GM12878 (cell line): ENCODE measurements around the gene CEP83. TPM values are rescaled to one million over a fixed set of nuclear protein-coding genes. Genes with fewer than 3 reads are reported as not detected.

Source experiments
- ATAC-seq: fragments of 200-7000 bp; cut with Tn5 transposase; 3 replicates; pipeline ENCODE4 v1.9.1; 2020; ENCODE audit warnings: mild to moderate bottlenecking, moderate library complexity
- BruUV-seq: library from RNA; stranded (reverse); fragments of 400-500 nt; replicated peaks from 2 replicates; lab custom pipeline; 2021; lab: Mats Ljungman, UMichigan
- CTCF ChIA-PET: fragments of 300-600 bp; sonication (Branson Sonifier 250); formaldehyde crosslinking; extraction: SDS; loops from one replicate; lab custom pipeline; 2021; ENCODE audit warnings: inconsistent platforms; lab: Yijun Ruan, JAX
- POLR2A ChIA-PET: fragments of 350-600 bp; formaldehyde crosslinking; extraction: SDS; loops from one replicate; lab custom pipeline; 2021; ENCODE audit warnings: inconsistent platforms; lab: Charles Lee
- RAD21 ChIA-PET: fragments of 300-600 bp; sonication (Branson Sonifier 250); formaldehyde crosslinking; loops from one replicate; lab custom pipeline; 2023; ENCODE audit warnings: antibody characterized with exemption; ENCODE audit not compliant: unreplicated experiment; lab: Charles Lee
- SMC1A ChIA-PET: fragments of 300-600 bp; sonication (Branson Sonifier 250); formaldehyde crosslinking; loops from one replicate; lab custom pipeline; 2023; ENCODE audit not compliant: unreplicated experiment, uncharacterized antibody; lab: Charles Lee
- DNase-seq: peaks from one replicate; pipeline ENCODE4 v3.0.0-alpha.2; 2011; ENCODE audit warnings: low read depth, low spot score
- FAIRE-seq: peaks from 3 replicates; lab custom pipeline; 2011; peaks lifted over from hg19 to GRCh38; lab: Jason Lieb, UNC
- H2AFZ ChIP-seq: 2 replicates; pipeline ENCODE4 v1.6.0; 2011; ENCODE audit warnings: low read depth, low read length, control low read depth; ENCODE audit not compliant: control insufficient read depth
- H3K27ac ChIP-seq: 2 replicates; pipeline ENCODE4 v1.5.1; 2011; ENCODE audit warnings: control low read depth; ENCODE audit not compliant: control insufficient read depth, insufficient read depth
- H3K27me3 ChIP-seq, 2 experiments: replicated peaks in 1 of 2; 2 replicates each; pipeline versions ENCODE4 v1.6.0 to v1.6.1; 2011; ENCODE audit warnings: low read length in 1 of 2; ENCODE audit not compliant: control insufficient read depth in 2 of 2, insufficient read depth in 2 of 2
- H3K36me3 ChIP-seq, 2 experiments: 2 replicates each; pipeline ENCODE4 v1.5.1; 2011; ENCODE audit warnings: low read length in 1 of 2; ENCODE audit not compliant: control insufficient read depth in 2 of 2, insufficient read depth in 2 of 2
- H3K4me1 ChIP-seq: 2 replicates; pipeline ENCODE4 v1.6.1; 2011; ENCODE audit warnings: mild to moderate bottlenecking, low read length, moderate library complexity, mixed read lengths; ENCODE audit not compliant: control insufficient read depth, insufficient read depth
- H3K4me2 ChIP-seq: 2 replicates; pipeline ENCODE4 v1.6.0; 2011; ENCODE audit warnings: control low read depth; ENCODE audit not compliant: control insufficient read depth, insufficient read depth
- H3K4me3 ChIP-seq: fragments of 200-600 bp; sonication (generic); 2 replicates; pipeline ENCODE4 v1.5.1; 2016
- H3K79me2 ChIP-seq: 2 replicates; pipeline ENCODE4 v1.6.0; 2011; ENCODE audit warnings: low read length; ENCODE audit not compliant: control insufficient read depth, insufficient read depth
- H3K9ac ChIP-seq: 2 replicates; pipeline ENCODE4 v1.8.0; 2011; ENCODE audit warnings: low read length, control low read depth, mixed read lengths; ENCODE audit not compliant: control insufficient read depth, insufficient read depth
- H3K9me3 ChIP-seq: replicated peaks from 3 replicates; pipeline ENCODE4 v1.5.1; 2011; ENCODE audit warnings: mild to moderate bottlenecking, low read length; ENCODE audit not compliant: control insufficient read depth, insufficient read depth
- H4K20me1 ChIP-seq: 2 replicates; pipeline ENCODE4 v1.6.0; 2011; ENCODE audit not compliant: control insufficient read depth, insufficient read depth
- BRCA1 ChIP-seq: IDR thresholded peaks from 2 replicates; pipeline ENCODE4 v1.6.1; 2011; ENCODE audit warnings: low read depth, low read length, improper control_type of control experiment
- CBX3 ChIP-seq: fragments of 200-600 bp; sonication (generic); IDR thresholded peaks from 2 replicates; pipeline ENCODE4 v1.6.1; 2016; ENCODE audit warnings: low read depth, borderline replicate concordance
- FOS ChIP-seq: IDR thresholded peaks from 3 replicates; pipeline ENCODE4 v1.6.1; 2011; ENCODE audit warnings: borderline replicate concordance; ENCODE audit not compliant: insufficient read length; ENCODE audit errors: extremely low read depth
- IKZF2 ChIP-seq, 2 experiments: fragments of 450-650 bp; IDR thresholded peaks; 2 replicates each; pipeline ENCODE4 v1.6.1; 2017; ENCODE audit warnings: mild to moderate bottlenecking in 2 of 2, moderate library complexity in 2 of 2
- MEF2A ChIP-seq: IDR thresholded peaks from 2 replicates; pipeline ENCODE4 v1.6.1; 2011; ENCODE audit warnings: low read depth, mild to moderate bottlenecking, low read length, moderate library complexity; ENCODE audit not compliant: insufficient read depth
- MEF2B ChIP-seq: fragments of 450-650 bp; IDR thresholded peaks from 2 replicates; pipeline ENCODE4 v1.6.1; 2018; ENCODE audit warnings: mild to moderate bottlenecking, moderate library complexity; ENCODE audit not compliant: partially characterized antibody, poor library complexity, severe bottlenecking
- NBN ChIP-seq: fragments of 450-650 bp; IDR thresholded peaks from 2 replicates; pipeline ENCODE4 v1.6.1; 2016
- PAX8 ChIP-seq: fragments of 450-650 bp; IDR thresholded peaks from 2 replicates; pipeline ENCODE4 v1.6.1; 2017; ENCODE audit warnings: mild to moderate bottlenecking, moderate library complexity
- RUNX3 ChIP-seq: IDR thresholded peaks from 2 replicates; pipeline ENCODE4 v1.6.1; 2012; ENCODE audit warnings: low read length, inconsistent platforms
- WGBS: methylation state at CpG from one replicate; pipeline ENCODE4 v1.1.6; 2016; ENCODE audit warnings: low lambda C conversion rate; ENCODE audit not compliant: insufficient replicate concordance, insufficient coverage; ENCODE audit errors: missing lambda C conversion rate; 5-methylcytosine and 5-hydroxymethylcytosine counted together
- in situ Hi-C: fragments of 300-500 bp; cut with MboI; formaldehyde crosslinking; loops from 9 replicates; pipeline ENCODE4 v1.14.3; 2018; ENCODE audit warnings: mixed read lengths
- intact Hi-C: fragments of 100-400 bp; cut with micrococcal nuclease; formaldehyde crosslinking; loops from one replicate; pipeline ENCODE4 v1.14.2; 2022; ENCODE audit not compliant: unreplicated experiment
- polyA plus RNA-seq, 11 experiments: library from polyadenylated mRNA; depleted of rRNA in 4 of 11; unstranded in 6 of 11; stranded (reverse) in 5 of 11; fragments of >200 nt; fragmentation: Nextera tagmentation in 4 of 11; fragmentation: Illumina TruSeq in 1 of 11; extraction: Ambion mirVana in 4 of 11; extraction: Trizol in 1 of 11; gene quantifications; 1 replicate in 1 of 11; 2 replicates in 10 of 11; pipeline versions ENCODE4 v1.2.1 to v1.2.3, GENCODE V29; 2011 to 2016; ENCODE audit warnings: inconsistent platforms in 2 of 11, missing spikeins in 2 of 11, low read depth in 1 of 11
- total RNA-seq, 4 experiments: library from RNA; depleted of rRNA in 3 of 4; stranded (reverse); fragments of >200 nt in 3 of 4; fragmentation: Illumina TruSeq in 1 of 4; extraction: Trizol in 1 of 4; gene quantifications; 2 replicates each; pipeline versions ENCODE4 v1.2.1 to v1.2.3, GENCODE V29; 2013 to 2021
- TF ChIP-seq, protein P1 (sequence below): IDR thresholded peaks from 2 replicates; pipeline ENCODE4 v1.6.1; 2011; ENCODE audit warnings: borderline replicate concordance, low read depth, mild to moderate bottlenecking, moderate library complexity, mixed read lengths, low read length; ENCODE audit not compliant: insufficient read depth; ENCODE audit errors: extremely low read length
- TF ChIP-seq, protein P2 (sequence below): IDR thresholded peaks from 2 replicates; pipeline ENCODE4 v1.6.1; 2011; ENCODE audit warnings: mild to moderate bottlenecking, low read depth, low read length, moderate library complexity; ENCODE audit not compliant: insufficient replicate concordance
- TF ChIP-seq, protein P3 (sequence below): fragments of 450-650 bp; IDR thresholded peaks from 2 replicates; pipeline ENCODE4 v1.6.1; 2016; ENCODE audit warnings: mild to moderate bottlenecking
- TF ChIP-seq, protein P4 (sequence below): fragments of 450-650 bp; IDR thresholded peaks from 2 replicates; pipeline ENCODE4 v1.6.1; 2017; ENCODE audit warnings: mild to moderate bottlenecking

Gene CEP83
- total and polyA plus RNA-seq, 10 of the 15 experiments (the other 5 are each of a cell fraction or from before 2014, with no cell fraction given) = 4.3 to 39.0 (median 22.5) TPM

DNA sequence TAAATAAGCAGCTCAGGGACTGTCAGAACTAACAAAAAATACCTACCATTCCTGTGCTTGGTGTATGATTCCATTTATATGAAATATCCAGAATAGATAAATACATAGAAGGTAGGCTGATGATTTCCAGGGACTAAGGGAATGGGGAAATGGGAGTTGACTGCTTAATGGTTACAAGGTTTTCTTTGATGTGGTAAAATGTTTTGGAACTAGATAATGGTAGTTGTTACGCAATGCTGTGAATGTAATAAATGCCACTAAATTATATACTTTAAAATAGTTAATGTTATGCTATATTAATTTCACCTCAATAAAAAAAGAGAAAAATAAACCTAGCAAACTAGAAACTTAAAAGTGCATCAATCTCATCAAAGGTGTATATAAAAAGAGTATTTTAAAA is 41.1 kb downstream of the CEP83 start:
- H3K36me3 ChIP-seq = no peaks in the 10 kb centered on the region; a peak in 1 of 4 replicates
- TF ChIP-seq MEF2B (no peak), NBN (no peak), PAX8 (no peak), MEF2A (no peak), CBX3 (no peak), RUNX3 (no peak), IKZF2 (IDR thresholded peaks at IDR 0.05) (no peak), BRCA1 (no peak), FOS (no peak)
- TF ChIP-seq, protein P1, sequence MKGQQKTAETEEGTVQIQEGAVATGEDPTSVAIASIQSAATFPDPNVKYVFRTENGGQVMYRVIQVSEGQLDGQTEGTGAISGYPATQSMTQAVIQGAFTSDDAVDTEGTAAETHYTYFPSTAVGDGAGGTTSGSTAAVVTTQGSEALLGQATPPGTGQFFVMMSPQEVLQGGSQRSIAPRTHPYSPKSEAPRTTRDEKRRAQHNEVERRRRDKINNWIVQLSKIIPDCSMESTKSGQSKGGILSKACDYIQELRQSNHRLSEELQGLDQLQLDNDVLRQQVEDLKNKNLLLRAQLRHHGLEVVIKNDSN = no peak
- TF ChIP-seq, protein P2, sequence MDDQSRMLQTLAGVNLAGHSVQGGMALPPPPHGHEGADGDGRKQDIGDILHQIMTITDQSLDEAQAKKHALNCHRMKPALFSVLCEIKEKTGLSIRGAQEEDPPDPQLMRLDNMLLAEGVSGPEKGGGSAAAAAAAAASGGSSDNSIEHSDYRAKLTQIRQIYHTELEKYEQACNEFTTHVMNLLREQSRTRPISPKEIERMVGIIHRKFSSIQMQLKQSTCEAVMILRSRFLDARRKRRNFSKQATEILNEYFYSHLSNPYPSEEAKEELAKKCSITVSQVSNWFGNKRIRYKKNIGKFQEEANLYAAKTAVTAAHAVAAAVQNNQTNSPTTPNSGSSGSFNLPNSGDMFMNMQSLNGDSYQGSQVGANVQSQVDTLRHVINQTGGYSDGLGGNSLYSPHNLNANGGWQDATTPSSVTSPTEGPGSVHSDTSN = no peak
- TF ChIP-seq, protein P3, sequence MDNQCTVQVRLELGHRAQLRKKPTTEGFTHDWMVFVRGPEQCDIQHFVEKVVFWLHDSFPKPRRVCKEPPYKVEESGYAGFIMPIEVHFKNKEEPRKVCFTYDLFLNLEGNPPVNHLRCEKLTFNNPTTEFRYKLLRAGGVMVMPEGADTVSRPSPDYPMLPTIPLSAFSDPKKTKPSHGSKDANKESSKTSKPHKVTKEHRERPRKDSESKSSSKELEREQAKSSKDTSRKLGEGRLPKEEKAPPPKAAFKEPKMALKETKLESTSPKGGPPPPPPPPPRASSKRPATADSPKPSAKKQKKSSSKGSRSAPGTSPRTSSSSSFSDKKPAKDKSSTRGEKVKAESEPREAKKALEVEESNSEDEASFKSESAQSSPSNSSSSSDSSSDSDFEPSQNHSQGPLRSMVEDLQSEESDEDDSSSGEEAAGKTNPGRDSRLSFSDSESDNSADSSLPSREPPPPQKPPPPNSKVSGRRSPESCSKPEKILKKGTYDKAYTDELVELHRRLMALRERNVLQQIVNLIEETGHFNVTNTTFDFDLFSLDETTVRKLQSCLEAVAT = no peak
- TF ChIP-seq, protein P4, sequence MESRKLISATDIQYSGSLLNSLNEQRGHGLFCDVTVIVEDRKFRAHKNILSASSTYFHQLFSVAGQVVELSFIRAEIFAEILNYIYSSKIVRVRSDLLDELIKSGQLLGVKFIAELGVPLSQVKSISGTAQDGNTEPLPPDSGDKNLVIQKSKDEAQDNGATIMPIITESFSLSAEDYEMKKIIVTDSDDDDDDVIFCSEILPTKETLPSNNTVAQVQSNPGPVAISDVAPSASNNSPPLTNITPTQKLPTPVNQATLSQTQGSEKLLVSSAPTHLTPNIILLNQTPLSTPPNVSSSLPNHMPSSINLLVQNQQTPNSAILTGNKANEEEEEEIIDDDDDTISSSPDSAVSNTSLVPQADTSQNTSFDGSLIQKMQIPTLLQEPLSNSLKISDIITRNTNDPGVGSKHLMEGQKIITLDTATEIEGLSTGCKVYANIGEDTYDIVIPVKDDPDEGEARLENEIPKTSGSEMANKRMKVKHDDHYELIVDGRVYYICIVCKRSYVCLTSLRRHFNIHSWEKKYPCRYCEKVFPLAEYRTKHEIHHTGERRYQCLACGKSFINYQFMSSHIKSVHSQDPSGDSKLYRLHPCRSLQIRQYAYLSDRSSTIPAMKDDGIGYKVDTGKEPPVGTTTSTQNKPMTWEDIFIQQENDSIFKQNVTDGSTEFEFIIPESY = no peak
- TF ChIP-seq, all 136 proteins: peak for 0
- no TSS peak for BruUV-seq
- Histone ChIP-seq H3K79me2 (peaks cover 2% of the 10 kb centered on the region; the same call in 1 of the 2 replicates), H3K4me2 (no peak overlapping the region), H4K20me1 (no peaks in the 10 kb centered on the region), H3K9ac (no peak overlapping the region), H3K4me3 (no peak overlapping the region), H3K27ac (no peak overlapping the region), H3K9me3 (peaks cover 25% of the 10 kb centered on the region), H3K27me3 (no peaks in the 10 kb centered on the region), H2AFZ (no peak overlapping the region), H3K4me1 (no peaks in the 10 kb centered on the region)
- CTCF ChIA-PET = no interaction called here
- DNase-seq (no peak), ATAC-seq (no peak), FAIRE-seq (no peak)
- RAD21 ChIA-PET = no interaction called here
- WGBS = 100% methylated on average over 1 of the region's 1 CpG
- intact Hi-C loops = no loop called here
- POLR2A ChIA-PET = no interaction called here
- SMC1A ChIA-PET = interaction anchor here (1.7 to 3.6 kb wide), 2 partner anchors 13 to 41 kb away, joined by 4 to 18 read pairs; partner anchors contain the start of gene CEP83
- in situ Hi-C loops = no loop called here
